GM12878 (cell line): Measurements from ENCODE around the gene TRDN. TPM values are rescaled to one million over a fixed set of nuclear protein-coding genes. Genes with fewer than 3 reads are reported as not detected.

ENCODE experiments used
- ASH2L ChIP-seq: fragments of 300-600, 200-600 bp; sonication (generic); IDR thresholded peaks from 2 replicates; pipeline ENCODE4 v1.6.1; 2017; ENCODE audit warnings: low read depth, mild to moderate bottlenecking, borderline replicate concordance
- CEBPZ ChIP-seq: fragments of 150-350 bp; IDR thresholded peaks from 2 replicates; pipeline ENCODE4 v1.6.1; 2016; ENCODE audit warnings: low read depth, low read length
- MYB ChIP-seq: fragments of 150-350 bp; IDR thresholded peaks from 2 replicates; pipeline ENCODE4 v1.6.1; 2014; ENCODE audit warnings: mild to moderate bottlenecking, low read depth, low read length, borderline replicate concordance
- ZBED1 ChIP-seq: IDR thresholded peaks from 2 replicates; pipeline ENCODE4 v1.6.1; 2016; ENCODE audit warnings: borderline replicate concordance
- polyA plus RNA-seq, 11 experiments: library from polyadenylated mRNA; depleted of rRNA in 4 of 11; unstranded in 6 of 11; stranded (reverse) in 5 of 11; fragments of >200 nt; fragmentation: Nextera tagmentation in 4 of 11; fragmentation: Illumina TruSeq in 1 of 11; extraction: Ambion mirVana in 4 of 11; extraction: Trizol in 1 of 11; gene quantifications; 1 replicate in 1 of 11; 2 replicates in 10 of 11; pipeline versions ENCODE4 v1.2.1 to v1.2.3, GENCODE V29; 2011 to 2016; ENCODE audit warnings: inconsistent platforms in 2 of 11, missing spikeins in 2 of 11, low read depth in 1 of 11
- total RNA-seq, 4 experiments: library from RNA; depleted of rRNA in 3 of 4; stranded (reverse); fragments of >200 nt in 3 of 4; fragmentation: Illumina TruSeq in 1 of 4; extraction: Trizol in 1 of 4; gene quantifications; 2 replicates each; pipeline versions ENCODE4 v1.2.1 to v1.2.3, GENCODE V29; 2013 to 2021
- TF ChIP-seq, protein P1 (sequence below): fragments of 450-650 bp; IDR thresholded peaks from 2 replicates; pipeline ENCODE4 v1.6.1; 2017; ENCODE audit warnings: antibody characterized with exemption, mild to moderate bottlenecking, moderate library complexity
- TF ChIP-seq, protein P2 (sequence below): IDR thresholded peaks from 2 replicates; pipeline ENCODE4 v1.6.1; 2012; ENCODE audit warnings: low read depth, low read length, improper control_type of control experiment

Gene TRDN
- total and polyA plus RNA-seq, 10 of the 15 experiments (the other 5 are each of a cell fraction or from before 2014, with no cell fraction given) = not detected

GRCh38 chr6:123211777-123212545 lies 424.8 kb downstream of the TRDN start (continued):
- TF ChIP-seq, protein P1, sequence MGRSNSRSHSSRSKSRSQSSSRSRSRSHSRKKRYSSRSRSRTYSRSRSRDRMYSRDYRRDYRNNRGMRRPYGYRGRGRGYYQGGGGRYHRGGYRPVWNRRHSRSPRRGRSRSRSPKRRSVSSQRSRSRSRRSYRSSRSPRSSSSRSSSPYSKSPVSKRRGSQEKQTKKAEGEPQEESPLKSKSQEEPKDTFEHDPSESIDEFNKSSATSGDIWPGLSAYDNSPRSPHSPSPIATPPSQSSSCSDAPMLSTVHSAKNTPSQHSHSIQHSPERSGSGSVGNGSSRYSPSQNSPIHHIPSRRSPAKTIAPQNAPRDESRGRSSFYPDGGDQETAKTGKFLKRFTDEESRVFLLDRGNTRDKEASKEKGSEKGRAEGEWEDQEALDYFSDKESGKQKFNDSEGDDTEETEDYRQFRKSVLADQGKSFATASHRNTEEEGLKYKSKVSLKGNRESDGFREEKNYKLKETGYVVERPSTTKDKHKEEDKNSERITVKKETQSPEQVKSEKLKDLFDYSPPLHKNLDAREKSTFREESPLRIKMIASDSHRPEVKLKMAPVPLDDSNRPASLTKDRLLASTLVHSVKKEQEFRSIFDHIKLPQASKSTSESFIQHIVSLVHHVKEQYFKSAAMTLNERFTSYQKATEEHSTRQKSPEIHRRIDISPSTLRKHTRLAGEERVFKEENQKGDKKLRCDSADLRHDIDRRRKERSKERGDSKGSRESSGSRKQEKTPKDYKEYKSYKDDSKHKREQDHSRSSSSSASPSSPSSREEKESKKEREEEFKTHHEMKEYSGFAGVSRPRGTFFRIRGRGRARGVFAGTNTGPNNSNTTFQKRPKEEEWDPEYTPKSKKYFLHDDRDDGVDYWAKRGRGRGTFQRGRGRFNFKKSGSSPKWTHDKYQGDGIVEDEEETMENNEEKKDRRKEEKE = no peak
- no peak for TF ChIP-seq ASH2L
- TF ChIP-seq, protein P2, sequence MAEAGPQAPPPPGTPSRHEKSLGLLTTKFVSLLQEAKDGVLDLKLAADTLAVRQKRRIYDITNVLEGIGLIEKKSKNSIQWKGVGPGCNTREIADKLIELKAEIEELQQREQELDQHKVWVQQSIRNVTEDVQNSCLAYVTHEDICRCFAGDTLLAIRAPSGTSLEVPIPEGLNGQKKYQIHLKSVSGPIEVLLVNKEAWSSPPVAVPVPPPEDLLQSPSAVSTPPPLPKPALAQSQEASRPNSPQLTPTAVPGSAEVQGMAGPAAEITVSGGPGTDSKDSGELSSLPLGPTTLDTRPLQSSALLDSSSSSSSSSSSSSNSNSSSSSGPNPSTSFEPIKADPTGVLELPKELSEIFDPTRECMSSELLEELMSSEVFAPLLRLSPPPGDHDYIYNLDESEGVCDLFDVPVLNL = no peak
- TF ChIP-seq MYB = no peak
- no peak for TF ChIP-seq CEBPZ
- no peak for TF ChIP-seq ZBED1
